Right hindlimb (tissue), 1 donor: ENCODE measurements around the gene ITGA3.
A peak's percentile ranks its signal among the peaks of the same experiment; 100 is the strongest.

Source experiments
- DNase-seq: peaks from one replicate; pipeline ENCODE4 v3.0.0-alpha.2; 2018

Gene ITGA3

DNA sequence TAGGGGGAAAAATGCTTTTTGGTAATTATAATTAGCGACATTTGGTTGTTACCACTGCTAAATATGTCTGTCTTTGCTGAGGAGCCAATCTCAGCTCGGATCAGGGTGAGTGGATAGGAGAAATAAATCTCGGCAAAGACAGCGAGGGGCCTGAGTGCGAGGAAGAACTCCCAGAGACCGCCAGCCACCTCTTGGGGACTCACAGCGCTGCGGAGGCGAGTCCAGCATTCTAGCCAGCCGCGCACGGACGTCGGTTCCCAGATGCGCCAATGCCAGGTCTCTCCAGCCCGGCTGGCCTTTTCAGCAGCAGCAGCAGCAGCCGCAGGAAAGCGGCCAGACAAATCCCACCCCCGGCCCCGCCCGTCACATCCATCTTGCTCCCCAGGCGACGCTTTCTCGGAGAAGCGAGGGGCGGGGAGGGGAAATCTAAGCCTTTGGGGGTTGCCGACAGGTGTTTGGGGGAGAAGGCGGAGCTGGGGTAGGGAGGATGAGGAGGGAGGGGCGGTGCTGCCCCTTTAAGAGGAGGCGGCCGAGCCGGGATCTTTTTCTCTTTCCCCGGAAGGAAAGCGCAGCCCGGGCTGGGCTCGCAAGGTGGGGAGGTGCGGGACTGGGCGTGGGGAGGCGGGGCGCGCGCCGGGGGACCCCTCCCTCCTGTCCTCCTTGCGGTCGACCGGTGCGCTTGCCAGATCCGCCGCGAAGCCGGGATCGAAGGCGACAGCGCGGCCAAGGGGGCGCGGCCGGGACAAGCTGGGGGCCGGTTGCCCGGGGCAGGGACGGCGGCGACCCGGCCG is at the start of gene ITGA3:
TSS of gene ITGA3 (plus strand) at position 685 of the 791 bp plus-strand sequence. CDS start 330 bp downstream, outside the sequence.
- peak; percentile 75 for DNase-seq

DNA sequence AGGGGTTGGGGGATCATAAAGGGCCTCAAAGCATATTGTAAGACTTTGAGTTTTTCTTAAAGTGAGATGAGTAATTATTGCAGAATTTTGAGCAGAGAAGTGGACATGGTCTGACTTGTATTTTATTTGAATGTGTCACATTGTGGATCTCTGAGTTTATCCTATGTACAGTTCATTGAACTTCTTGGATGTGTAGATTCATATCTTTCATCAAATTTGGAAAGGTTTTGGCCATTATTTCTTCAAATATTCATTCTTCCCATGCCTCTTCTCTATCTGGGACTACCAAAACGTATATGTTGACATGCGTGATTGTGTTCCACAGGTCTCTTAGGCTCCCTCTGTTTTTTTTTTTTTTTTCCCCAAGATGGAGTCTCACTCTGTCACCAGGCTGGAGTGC is 46.6 kb upstream of the ITGA3 start:
- DNase-seq: no peak

DNA sequence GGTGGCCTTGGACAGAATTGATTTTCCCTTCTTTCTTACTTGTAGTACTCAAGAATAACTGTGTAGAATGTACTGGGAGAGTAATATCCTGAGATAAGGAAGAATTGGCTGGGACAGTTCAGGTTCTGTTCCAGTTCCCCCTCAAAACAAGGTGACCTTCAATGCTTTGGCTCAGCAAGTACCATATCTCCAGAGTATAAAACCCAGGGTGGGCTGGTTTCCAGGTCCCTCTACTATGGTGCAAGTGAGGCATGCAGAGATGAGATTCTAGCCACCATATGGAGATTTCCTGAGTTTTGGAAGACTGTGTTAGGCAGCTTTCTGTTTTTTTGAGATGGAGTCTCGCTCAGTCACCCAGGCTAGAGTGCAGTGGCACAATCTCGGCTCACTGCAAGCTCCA is 42.8 kb upstream of the ITGA3 start:
- no peak for DNase-seq

GRCh38 chr17:50014471-50015088 is 41.3 kb upstream of the ITGA3 start:
- DNase-seq: no peak

DNA sequence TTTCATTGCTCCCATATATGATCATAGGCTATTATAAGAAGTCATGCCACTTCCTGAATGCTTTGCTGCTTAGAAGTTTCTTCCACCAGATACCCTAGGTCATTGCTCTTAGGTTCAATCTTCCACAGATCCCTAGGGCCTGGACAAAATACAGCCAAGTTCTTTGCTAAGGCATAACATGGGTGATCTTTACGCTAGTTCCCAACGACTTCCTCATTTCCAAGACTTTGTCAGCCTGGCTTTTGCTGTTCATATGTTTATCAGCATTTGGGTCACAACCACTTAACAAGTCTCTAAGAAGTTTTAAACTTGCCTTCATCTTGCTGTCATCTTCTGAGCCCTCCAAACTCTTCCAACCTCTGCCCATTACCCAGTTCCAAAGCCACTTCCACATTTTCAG is 40.8 kb upstream of the ITGA3 start:
- DNase-seq: no peak

DNA sequence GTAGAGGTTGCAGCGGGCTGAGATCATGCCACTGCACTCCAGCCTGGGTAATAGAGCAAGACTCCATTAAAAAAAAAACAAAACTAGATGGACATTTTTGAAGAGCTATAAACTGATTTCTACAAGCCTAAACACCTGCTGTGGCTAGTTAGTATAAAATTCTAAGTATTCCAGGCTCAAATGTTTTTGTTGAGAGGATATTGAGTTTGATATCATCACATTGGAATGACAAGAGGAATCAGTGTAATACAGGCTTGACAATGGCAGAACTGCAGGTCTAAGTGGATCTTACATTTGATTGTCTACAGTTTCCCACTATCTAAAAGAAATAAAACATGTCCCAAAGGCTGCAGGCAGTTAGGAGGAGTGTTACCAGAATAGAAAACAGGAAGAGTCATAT is 37.0 kb upstream of the ITGA3 start:
- no peak for DNase-seq

DNA sequence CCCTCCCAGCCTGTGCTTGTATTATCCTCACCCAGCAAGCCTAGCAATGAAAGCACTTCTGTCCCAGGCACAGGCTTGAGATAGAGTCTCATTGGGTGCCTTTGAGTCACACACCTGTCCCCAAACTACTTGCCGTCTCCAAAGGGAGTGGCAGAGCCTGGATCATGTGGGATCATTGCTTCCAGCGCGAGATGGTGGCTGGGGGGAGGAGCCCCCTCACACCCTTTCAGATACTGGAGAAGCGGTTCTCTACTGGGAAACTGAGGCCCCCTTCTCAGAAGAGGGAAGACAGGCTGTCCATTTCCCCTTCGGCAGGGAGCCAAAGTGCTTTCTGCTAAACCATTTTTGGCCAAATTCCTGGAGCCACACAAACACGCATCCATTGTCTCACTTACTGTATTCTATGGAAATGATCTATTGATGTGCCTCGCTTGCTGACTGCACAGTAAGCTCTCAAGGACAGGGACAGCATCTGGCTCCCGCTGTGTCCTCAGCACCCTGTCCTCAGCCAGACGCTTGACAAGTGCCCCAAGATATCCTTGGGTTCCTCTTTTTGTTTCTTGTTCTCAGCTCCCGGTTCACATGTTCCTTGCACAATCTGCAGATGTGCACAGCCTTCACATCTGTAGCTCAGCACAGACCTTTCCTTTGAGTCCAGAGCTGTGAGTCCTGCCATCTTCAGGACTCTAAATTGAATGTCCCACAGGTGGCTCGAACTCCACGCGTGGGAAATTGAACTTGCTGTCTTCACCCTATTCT is 34.9 kb upstream of the ITGA3 start:
- no peak for DNase-seq

- no peak for DNase-seq
These were observed 34.1 kb upstream of the ITGA3 start for GRCh38 chr17:50021681-50022370.

DNA sequence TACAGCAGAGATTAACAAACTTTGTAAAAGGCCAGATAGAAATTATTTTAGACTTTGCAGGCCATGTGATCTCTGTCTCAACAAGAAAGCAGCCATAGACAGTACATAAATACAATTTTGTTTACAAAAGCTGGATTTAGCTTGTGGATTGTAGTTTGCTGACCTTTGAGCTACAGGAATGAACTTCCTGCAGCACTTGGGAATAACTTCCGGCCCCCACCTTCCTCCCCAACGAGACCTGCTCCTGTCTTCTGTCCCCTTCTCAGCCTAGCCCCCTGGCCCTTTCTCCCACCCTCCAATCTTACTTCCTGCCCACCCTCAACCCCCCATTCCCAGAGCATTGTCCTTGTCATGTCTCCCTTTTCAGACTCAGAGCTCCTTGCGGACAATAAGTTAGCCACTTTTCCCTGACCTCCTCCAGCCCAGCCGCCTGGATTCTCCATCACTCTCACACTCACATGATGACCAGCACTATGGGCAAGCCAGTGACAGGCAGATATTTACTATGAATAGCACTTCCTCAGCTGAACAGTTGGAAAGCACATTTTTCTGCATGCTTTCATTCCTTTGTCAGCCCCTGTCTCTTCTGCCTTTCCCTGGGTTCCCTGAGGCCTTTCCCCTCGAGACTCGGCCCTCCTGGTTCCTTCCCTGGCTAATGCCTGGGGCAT is 33.3 kb upstream of the ITGA3 start:
- no peak for DNase-seq

GRCh38 chr17:50023520-50023919 is 32.4 kb upstream of the ITGA3 start:
- DNase-seq: no peak

- no peak for DNase-seq
These were observed 31.1 kb upstream of the ITGA3 start for GRCh38 chr17:50024808-50025207.

- DNase-seq: no peak
These were observed 29.7 kb upstream of the ITGA3 start for GRCh38 chr17:50026046-50026675.

DNA sequence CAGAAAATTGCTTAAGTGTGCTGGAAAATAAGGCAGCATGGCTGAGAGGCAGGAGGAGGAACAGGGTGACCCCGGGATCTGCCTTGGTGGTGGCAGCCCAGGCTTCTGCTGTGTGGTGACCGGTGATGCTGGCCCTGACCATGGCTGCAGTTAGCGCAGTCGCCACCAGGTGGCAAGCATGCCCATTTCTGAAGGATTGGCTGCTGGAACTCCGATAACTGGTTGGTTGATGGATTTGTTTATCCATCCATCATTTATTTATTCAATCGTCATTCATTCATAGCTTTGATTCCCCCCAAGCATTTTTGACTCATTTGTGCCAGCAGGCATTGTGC is 29.1 kb upstream of the ITGA3 start:
- DNase-seq: peak; percentile 87

DNA sequence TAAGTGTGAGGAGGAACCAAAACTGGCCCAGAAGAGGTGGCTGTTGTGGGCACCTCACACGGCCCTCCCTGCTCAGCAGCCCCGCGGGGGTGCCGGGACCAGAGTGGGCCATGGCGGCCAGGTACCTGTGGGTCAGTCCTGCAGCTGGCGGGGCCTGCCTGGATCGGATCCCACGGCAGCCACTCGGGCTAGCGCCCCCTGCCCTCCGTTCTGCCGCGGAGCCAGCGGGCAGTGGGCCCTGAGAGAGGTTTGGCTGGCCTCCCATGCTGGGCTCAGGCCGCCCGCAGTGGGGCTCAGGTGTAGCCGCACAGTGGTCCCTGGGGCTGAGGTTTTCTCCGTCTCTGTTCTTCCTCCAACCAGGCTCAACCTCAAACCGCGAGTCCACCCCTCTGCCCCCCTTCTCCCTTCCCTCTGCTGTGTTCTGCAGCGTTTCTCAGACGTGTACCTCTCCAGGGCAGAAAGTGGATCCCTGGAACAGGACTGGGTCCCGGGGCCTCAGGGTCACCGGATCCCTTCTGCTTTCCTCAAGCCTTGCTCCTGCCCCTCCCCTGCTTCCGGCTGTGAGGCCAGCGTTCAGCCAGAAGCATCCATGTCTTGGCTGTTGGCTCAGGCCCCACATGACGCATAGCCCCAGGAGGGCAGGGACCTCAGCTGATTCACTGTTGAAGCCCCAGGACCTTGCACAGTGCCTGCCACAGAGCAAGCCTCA is 28.6 kb upstream of the ITGA3 start:
- DNase-seq: peak; percentile 64

DNA sequence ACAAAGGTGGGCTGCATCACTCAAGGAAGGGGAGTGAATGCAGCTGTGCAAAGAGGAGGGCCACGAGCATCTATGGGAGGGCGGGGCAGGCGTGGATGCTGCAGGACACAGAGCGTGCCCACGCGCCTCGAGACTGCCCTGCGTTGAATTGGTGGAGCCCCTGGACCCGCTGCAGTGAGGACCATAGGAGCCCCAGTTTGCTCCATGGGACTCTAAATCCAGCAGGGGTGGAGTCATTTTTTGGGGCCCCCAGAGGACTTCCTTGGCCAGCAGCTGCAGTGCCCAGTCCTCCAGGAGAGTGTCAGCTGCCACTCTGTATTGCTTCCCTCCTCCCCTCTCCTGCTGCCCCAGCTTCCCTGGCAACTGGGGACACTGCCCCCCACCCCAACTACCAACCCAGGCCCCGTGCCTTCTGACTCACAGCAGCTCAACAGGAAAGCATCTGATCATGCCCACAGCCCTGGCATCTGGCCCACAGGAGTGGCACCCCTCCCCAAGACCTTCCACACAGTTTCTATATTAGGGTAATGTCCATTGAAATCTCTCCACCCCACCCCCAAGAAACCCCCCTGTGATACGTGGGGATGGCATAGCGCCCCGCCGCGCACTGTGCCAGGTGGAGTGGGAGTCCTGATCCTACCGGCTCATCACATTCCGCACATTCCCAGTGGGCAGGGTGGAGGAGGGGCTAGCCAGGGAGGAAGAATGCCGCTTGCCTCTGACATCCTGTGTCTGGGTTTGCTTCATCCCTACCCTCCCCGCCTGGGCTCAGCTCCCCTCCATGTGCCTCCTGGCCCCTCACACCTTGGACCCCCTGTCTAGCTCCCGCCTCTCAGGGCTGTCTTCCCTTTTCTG is 27.8 kb upstream of the ITGA3 start:
- DNase-seq: peak; percentile 38

DNA sequence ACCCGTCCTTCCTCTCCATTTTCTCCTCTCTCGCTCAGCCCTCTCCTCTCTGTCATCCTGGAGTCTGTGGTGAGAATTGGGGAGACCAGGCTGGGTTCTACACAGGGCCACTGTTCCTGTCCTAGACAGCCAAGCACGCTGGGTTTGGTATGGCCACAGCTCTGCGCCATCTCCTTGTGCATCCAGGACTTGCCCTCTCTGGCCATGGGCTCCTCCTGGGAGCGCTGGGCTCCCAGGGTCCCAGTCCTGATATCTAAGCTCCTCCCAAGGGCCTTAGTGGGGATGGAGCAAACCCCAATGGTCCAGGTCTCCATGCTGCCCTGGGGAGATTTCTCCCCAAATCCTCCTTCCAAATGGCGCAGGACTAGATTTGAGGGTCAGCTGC is 27.2 kb upstream of the ITGA3 start:
- no peak for DNase-seq

GRCh38 chr17:50029185-50029584 is 26.7 kb upstream of the ITGA3 start:
- DNase-seq: no peak

DNA sequence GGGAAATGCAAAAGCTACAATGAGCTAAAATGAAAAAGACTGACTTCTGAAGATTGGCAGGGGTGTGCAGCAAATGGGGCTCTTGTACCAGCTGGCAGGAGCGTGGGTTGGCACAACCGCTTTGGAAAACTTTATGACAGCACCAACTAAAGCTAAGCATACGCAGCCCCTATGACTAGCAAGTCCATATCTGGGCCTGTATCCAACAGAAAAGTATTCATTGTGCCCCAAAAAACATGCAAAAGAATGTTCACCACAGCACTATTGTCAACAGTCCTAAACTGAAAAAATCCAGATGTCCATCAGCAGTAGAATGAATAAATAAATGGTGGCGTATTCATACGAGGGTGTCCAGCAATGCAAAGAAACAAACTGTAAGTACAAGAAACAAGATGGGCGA is 22.6 kb upstream of the ITGA3 start:
- no peak for DNase-seq

GRCh38 chr17:50034498-50035364 is 21.2 kb upstream of the ITGA3 start:
- DNase-seq: no peak

DNA sequence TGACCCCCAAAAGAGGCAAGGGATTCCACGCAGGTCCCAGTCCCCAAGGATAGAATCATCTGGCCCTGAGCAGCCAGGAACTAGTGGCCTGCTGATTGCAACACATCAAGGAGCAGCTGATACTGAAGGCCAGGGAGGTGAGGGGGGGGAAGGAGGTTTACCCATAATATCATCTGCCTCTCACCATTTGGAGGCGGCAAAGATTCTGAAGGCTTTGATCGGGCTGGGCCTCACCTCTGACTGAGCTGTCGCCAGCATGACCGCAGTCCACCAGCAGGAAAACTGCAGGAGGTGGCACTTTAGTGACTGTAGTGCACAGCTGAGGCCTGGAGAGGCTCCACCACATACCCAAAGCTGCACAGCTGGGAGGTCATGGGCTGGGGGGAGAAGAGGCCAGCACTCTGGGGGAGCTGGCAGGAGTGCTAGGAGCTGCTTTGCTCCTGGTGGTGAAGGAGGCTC is 20.5 kb upstream of the ITGA3 start:
- no peak for DNase-seq
